ENCODE results near the gene ERN1. TPM values are rescaled to one million over a fixed set of nuclear protein-coding genes. Genes with fewer than 3 reads are reported as not detected.

The ERN1 gene
- polyA plus RNA-seq, 1 donor, result 5.9 TPM

- DNase-seq, result no peak
These were observed 22.3 kb downstream of the ERN1 start for GRCh38 chr17:64107500-64108236.

GRCh38 chr17:64106918-64107317 lies 23.0 kb downstream of the ERN1 start:
- no peak for DNase-seq

- DNase-seq, result no peak
These were observed 26.3 kb downstream of the ERN1 start for GRCh38 chr17:64103391-64104364.

GRCh38 chr17:64102627-64103390 lies 27.1 kb downstream of the ERN1 start:
- DNase-seq, result no peak

DNA sequence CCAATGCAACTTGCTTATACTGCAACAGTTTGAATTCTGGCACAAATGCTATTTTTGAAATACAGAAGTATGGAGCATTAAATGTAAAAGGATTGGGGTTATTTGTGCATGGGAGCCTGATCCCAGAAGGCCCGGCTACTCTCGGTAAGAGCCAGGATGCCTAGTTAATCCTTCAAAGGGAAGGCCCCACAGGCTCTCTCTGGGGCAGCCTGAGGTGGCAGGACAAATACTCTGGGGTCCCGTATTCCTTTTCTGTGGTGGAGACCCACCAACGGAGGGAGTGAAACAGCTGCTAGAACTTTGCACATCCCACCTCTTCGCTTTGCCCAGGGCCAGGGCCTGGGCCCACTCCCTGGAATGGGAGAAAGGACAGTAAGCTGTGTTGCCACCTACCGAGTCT lies 30.4 kb downstream of the ERN1 start:
- DNase-seq, result no peak

GRCh38 chr17:64097196-64097936 lies 32.6 kb downstream of the ERN1 start:
- no peak for DNase-seq

DNA sequence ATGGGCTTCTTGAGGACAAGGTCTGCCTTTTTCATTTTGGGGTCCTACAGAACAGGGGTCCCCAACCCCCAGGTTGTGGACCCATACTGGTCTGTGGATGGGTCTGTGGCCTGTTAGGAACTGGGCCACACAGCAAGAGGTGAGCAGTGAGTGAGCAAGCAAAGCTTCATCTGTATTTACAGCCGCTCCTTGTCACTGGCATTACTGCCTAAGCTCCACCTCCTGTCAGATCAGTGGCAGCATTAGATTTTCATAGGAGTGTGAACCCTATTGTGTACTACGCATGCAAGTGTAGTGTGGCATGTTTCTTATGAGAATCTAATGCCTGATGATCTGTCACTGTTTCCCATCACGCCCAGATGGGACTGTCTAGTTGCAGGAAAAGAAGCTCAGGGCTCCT lies 33.9 kb downstream of the ERN1 start:
- no peak for DNase-seq

DNA sequence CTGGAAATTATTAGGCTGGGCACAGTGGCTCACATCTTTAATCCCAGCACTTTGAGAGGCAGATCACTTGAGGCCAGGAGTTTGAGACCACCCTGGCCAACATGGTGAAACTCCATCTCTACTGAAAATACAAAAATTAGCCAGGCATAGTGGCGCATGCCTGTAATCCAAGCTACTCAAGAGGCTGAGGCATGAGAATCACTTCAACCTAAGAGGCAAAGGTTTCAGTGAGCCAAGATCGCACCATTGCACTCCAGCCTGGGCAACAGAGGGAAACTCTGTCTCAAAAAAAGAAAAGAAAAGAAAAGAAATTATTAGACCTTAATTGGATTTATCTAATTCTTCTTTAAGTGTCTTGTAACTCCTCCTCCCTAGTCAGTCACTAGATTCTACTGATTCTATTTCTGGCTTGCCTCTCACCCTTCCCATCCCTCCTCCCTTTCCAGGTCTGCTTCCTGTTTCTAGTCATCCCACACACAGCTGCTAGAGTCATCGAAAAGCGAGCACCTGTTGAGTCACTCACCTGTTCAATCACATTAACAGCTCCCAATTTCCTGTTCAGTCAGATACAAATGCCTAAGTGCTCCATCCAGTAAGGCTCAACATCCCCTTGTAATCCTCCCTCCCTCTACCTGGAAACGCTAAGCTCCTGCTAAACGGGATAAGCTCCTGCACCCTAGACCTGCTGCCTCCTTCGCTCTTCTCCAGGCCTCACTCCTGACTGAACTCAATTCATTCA lies 34.6 kb downstream of the ERN1 start:
- no peak for DNase-seq

GRCh38 chr17:64094412-64094811 lies 35.5 kb downstream of the ERN1 start:
- no peak for DNase-seq

DNA sequence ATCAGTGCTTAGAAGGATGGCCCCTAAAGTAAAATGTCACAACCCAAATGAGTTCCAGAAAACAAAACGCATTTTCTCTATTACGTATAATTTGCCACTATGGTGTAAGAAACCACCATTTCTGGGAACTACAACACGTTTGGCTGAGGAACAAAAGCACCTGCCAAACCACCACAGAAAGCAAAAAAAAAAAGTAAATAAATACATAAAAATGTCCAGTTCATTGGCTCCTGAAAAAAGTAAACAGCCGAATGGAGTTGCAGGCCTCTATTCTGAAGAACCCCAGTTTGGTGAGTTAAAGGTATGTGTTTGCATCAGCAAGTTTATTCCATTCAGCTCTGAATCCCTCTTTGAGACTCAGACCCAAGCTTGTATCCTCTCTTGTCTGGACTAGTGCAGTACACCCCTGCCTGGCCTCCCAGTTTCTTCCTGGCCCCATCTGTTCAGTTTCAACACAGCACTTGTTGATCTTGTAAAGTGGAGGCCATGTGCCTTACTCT lies 36.9 kb downstream of the ERN1 start:
- no peak for DNase-seq

- no peak for DNase-seq
These were observed 37.8 kb downstream of the ERN1 start for GRCh38 chr17:64092113-64092512.

GRCh38 chr17:64091571-64091970 lies 38.4 kb downstream of the ERN1 start:
- no peak for DNase-seq

DNA sequence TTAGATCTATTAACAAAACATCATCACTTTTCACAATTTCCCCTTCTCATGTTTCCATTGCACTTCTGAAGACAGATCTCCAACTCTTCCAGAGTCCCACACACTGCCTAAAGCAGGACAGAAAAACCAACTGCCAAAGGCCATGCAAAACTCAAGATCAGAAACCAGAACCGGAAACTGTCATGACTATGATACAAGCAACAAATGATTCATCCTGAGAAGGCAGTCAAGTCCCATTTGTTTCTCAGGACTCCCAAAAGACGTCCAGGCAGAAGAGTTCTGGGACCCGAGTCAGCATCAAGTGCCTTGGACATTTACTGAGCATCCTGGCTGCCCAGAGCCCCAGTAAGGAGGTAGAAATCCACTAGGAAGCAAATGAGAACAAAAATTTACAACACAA lies 38.8 kb downstream of the ERN1 start:
- DNase-seq, result no peak

- no peak for DNase-seq
These were observed 39.8 kb downstream of the ERN1 start for GRCh38 chr17:64090144-64090543.

GRCh38 chr17:64087252-64088005 lies 42.5 kb downstream of the ERN1 start:
- DNase-seq, result no peak

GRCh38 chr17:64085650-64086005 lies 44.3 kb downstream of the ERN1 start:
- DNase-seq, result no peak

DNA sequence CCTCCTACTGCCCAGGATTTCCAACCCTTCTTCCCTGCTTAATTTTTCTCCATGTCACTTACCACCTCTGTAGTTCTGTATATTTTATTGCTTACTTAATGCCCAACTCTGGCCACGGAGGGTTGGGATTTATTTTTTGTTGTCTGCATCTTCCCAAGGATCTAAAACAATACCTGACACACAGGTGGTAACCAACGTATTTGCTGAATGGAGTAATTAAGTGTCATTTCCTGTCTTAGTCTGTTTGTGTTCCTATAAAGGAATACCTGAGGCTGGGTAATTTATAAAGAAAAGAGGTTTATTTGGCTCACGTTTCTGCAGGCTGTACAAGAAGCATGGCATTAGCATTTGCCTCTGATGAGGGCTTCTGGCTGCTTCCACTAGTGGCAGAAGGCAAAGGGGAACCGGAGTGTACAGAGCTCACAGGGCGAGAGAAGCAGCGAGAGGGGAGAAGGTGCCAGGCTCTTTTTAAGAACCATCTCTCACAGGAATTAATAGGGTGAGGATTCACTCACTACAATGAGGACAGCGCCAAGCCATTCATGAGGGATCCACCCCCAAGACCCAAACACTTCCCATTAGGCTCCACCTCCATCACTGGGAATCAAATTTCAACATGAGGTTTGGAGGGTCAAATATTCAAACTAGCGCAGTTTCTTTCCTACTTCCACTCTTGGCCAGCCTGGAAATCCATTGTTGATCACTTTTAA lies 44.8 kb downstream of the ERN1 start:
- no peak for DNase-seq

- DNase-seq, result no peak
These were observed 45.6 kb downstream of the ERN1 start for GRCh38 chr17:64084086-64084939.

DNA sequence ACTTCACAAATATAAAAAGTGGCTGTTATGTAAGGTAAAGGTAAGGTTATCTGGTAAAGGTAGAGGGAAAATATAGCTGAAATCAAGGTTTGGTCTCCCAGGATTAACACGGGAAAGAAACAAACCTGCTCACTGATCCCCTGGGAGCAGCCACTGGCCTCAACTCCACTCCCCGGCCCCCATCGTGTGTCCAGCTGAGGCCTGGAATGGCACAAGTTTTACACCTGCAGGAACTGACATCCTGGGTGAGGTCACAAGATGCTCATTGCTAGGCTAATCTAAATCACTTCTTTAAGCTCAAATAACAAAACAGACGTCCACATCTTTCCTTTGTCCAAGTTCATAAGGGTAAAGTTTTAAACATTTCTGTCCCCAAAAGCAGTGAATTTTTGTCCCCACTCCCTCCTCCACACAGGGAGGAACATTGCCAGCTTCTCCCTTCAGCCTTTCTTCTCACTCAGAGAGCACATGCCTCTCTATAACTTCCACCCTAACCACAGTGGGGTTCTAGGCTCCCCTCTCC lies 46.3 kb downstream of the ERN1 start:
- DNase-seq, result no peak

Data from hindlimb muscle (tissue), 1 donor.